ENCODE data around the gene ATXN10. TPM values are rescaled to one million over a fixed set of nuclear protein-coding genes. Genes with fewer than 3 reads are reported as not detected.
"Not testable (repeated sequence)": the region's sequence is repeated elsewhere in the genome, so short reads cannot be mapped to it uniquely, and the experiment has no call there.

ATXN10 gene
- total RNA-seq, 1 donor from 2014 or later: 84.2 TPM

GRCh38 chr22:45781459-45781858, 109.8 kb downstream of the ATXN10 start:
- intact Hi-C loops (cut with micrococcal nuclease): no loop called here

- intact Hi-C loops (cut with micrococcal nuclease): no loop called here
These were observed 110.3 kb downstream of the ATXN10 start for GRCh38 chr22:45781966-45782365.

- intact Hi-C loops (cut with micrococcal nuclease): no loop called here
These were observed 111.4 kb downstream of the ATXN10 start for GRCh38 chr22:45783021-45783420.

GRCh38 chr22:45783690-45784089, 112.1 kb downstream of the ATXN10 start:
- intact Hi-C loops (cut with micrococcal nuclease): no loop called here

- intact Hi-C loops (cut with micrococcal nuclease): no loop called here
These were observed 113.0 kb downstream of the ATXN10 start for GRCh38 chr22:45784357-45785277.

- intact Hi-C loops (cut with micrococcal nuclease): no loop called here
These were observed 113.8 kb downstream of the ATXN10 start for GRCh38 chr22:45785458-45785857.

GRCh38 chr22:45786726-45787125, 115.1 kb downstream of the ATXN10 start:
- intact Hi-C loops (cut with micrococcal nuclease): no loop called here

- intact Hi-C loops (cut with micrococcal nuclease): no loop called here
These were observed 116.1 kb downstream of the ATXN10 start for GRCh38 chr22:45787759-45788158.

GRCh38 chr22:45788522-45788921, 116.9 kb downstream of the ATXN10 start:
- intact Hi-C loops (cut with micrococcal nuclease): no loop called here

GRCh38 chr22:45790401-45790800, 118.8 kb downstream of the ATXN10 start:
- intact Hi-C loops (cut with micrococcal nuclease): no loop called here

GRCh38 chr22:45793161-45793560, 121.5 kb downstream of the ATXN10 start:
- intact Hi-C loops (cut with micrococcal nuclease): no loop called here

GRCh38 chr22:45793892-45794291, 122.3 kb downstream of the ATXN10 start:
- intact Hi-C loops (cut with micrococcal nuclease): no loop called here

GRCh38 chr22:45796009-45796408, 124.4 kb downstream of the ATXN10 start:
- intact Hi-C loops (cut with micrococcal nuclease): not testable (repeated sequence)

- intact Hi-C loops (cut with micrococcal nuclease): no loop called here
These were observed 127.7 kb downstream of the ATXN10 start for GRCh38 chr22:45799291-45799690.

- intact Hi-C loops (cut with micrococcal nuclease): no loop called here
These were observed 130.4 kb downstream of the ATXN10 start for GRCh38 chr22:45802054-45802453.

GRCh38 chr22:45804319-45804985, 132.8 kb downstream of the ATXN10 start:
- intact Hi-C loops (cut with micrococcal nuclease): no loop called here

GRCh38 chr22:45804986-45805325, 133.3 kb downstream of the ATXN10 start:
- intact Hi-C loops (cut with micrococcal nuclease): no loop called here

- intact Hi-C loops (cut with micrococcal nuclease): no loop called here
These were observed 133.8 kb downstream of the ATXN10 start for GRCh38 chr22:45805413-45805812.

GRCh38 chr22:45807156-45807915, 135.7 kb downstream of the ATXN10 start:
- intact Hi-C loops (cut with micrococcal nuclease): no loop called here

GRCh38 chr22:45812910-45813309, 141.3 kb downstream of the ATXN10 start:
- intact Hi-C loops (cut with micrococcal nuclease): no loop called here

- intact Hi-C loops (cut with micrococcal nuclease): no loop called here
These were observed 142.6 kb downstream of the ATXN10 start for GRCh38 chr22:45814198-45814597.

GRCh38 chr22:45816776-45817175, 145.1 kb downstream of the ATXN10 start:
- intact Hi-C loops (cut with micrococcal nuclease): no loop called here

Measured in T-helper 1 cell treated with Interleukin-12 subunit alpha and Interleukin-12 subunit beta and Interleukin-4 antibody, amounts not matched to agents 30 ng/mL and 1 ng/mL, for 36 hours (primary cell).